Activated CD8-positive, alpha-beta memory T cell treated with anti-CD3 and anti-CD28 coated beads, Interleukin-2, amount 50 U/mL, for 4 hours (primary cell): ENCODE data around the gene EPHB3.

Experiments
- DNase-seq: peaks from one replicate; pipeline ENCODE4 v3.0.0-alpha.2; 2020

Gene EPHB3

GRCh38 chr3:184543843-184544512, 17.6 kb upstream of the EPHB3 start:
- peak; percentile 70 for DNase-seq

GRCh38 chr3:184544513-184544861, 17.1 kb upstream of the EPHB3 start:
- DNase-seq, result no peak

GRCh38 chr3:184545769-184546168, 15.8 kb upstream of the EPHB3 start:
- no peak for DNase-seq

GRCh38 chr3:184546252-184546651, 15.3 kb upstream of the EPHB3 start:
- no peak for DNase-seq

- no peak for DNase-seq
Measured at GRCh38 chr3:184549796-184550577, 11.6 kb upstream of the EPHB3 start.

GRCh38 chr3:184551103-184551502, 10.5 kb upstream of the EPHB3 start:
- DNase-seq, result no peak

- no peak for DNase-seq
Measured at GRCh38 chr3:184551614-184552256, 9.8 kb upstream of the EPHB3 start.

- DNase-seq, result no peak
Measured at GRCh38 chr3:184552296-184552695, 9.3 kb upstream of the EPHB3 start.

GRCh38 chr3:184552863-184553262, 8.7 kb upstream of the EPHB3 start:
- no peak for DNase-seq

- no peak for DNase-seq
Measured at GRCh38 chr3:184553385-184553784, 8.2 kb upstream of the EPHB3 start.

- no peak for DNase-seq
Measured at GRCh38 chr3:184554461-184554860, 7.1 kb upstream of the EPHB3 start.

GRCh38 chr3:184556582-184557347, 4.8 kb upstream of the EPHB3 start:
- DNase-seq, result no peak

- no peak for DNase-seq
Measured at GRCh38 chr3:184557348-184557950, 4.1 kb upstream of the EPHB3 start.

GRCh38 chr3:184558726-184559125, 2.9 kb upstream of the EPHB3 start:
- DNase-seq, result no peak

- DNase-seq, result no peak
Measured at GRCh38 chr3:184559336-184559735, 2.2 kb upstream of the EPHB3 start.

- no peak for DNase-seq
Measured at GRCh38 chr3:184560531-184560930, 1.1 kb upstream of the EPHB3 start.

- peak; percentile 27 for DNase-seq
Measured at GRCh38 chr3:184561913-184562877, 610 bp downstream of the EPHB3 start.

GRCh38 chr3:184562878-184563560, 1.4 kb downstream of the EPHB3 start:
- no peak for DNase-seq

- DNase-seq, result no peak
Measured at GRCh38 chr3:184563561-184563925, 2.0 kb downstream of the EPHB3 start.

- no peak for DNase-seq
Measured at GRCh38 chr3:184563941-184564684, 2.5 kb downstream of the EPHB3 start.
